Uterus (tissue), 2 donors: ENCODE results near the gene IDNK.

ENCODE experiments used
- POLR2A ChIP-seq, 2 donors: fragments of 450-650 bp; IDR thresholded peaks; one replicate each; pipeline ENCODE4 v1.6.1; 2016; ENCODE audit warnings: antibody characterized with exemption in 2 of 2, mild to moderate bottlenecking in 1 of 2, moderate library complexity in 1 of 2
- TF ChIP-seq, protein P1 (sequence below), 4 experiments: fragments of 200-600 bp in 2 of 4; fragments of 450-650 bp in 2 of 4; sonication (generic) in 2 of 4; IDR thresholded peaks; one replicate each; pipeline ENCODE4 v1.5.1; 2016 to 2019; ENCODE audit warnings: antibody characterized with exemption in 4 of 4, mild to moderate bottlenecking in 2 of 4, moderate library complexity in 1 of 4

DNA sequence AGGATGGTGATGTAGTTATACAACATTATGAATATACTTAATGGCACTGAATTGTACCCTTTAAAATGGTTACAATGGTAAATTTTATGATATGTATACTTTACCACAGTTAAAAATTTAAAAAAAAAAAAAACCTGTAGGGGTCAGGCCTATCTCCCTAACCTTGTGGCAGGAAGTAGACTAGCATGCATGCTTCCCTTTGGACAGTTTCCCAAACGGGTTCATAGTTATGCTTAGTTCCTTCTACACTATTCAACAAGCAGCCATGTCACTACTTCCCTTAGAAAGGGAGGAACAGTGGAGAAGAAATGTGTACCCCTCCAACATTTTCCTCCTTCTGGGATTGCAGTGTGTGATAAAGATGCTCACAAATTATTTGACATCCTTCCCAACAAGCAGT is 32.5 kb downstream of the IDNK start:
- TF ChIP-seq, protein P1, sequence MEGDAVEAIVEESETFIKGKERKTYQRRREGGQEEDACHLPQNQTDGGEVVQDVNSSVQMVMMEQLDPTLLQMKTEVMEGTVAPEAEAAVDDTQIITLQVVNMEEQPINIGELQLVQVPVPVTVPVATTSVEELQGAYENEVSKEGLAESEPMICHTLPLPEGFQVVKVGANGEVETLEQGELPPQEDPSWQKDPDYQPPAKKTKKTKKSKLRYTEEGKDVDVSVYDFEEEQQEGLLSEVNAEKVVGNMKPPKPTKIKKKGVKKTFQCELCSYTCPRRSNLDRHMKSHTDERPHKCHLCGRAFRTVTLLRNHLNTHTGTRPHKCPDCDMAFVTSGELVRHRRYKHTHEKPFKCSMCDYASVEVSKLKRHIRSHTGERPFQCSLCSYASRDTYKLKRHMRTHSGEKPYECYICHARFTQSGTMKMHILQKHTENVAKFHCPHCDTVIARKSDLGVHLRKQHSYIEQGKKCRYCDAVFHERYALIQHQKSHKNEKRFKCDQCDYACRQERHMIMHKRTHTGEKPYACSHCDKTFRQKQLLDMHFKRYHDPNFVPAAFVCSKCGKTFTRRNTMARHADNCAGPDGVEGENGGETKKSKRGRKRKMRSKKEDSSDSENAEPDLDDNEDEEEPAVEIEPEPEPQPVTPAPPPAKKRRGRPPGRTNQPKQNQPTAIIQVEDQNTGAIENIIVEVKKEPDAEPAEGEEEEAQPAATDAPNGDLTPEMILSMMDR (IDR thresholded peaks at IDR 0.05) = no peak
- no peak for TF ChIP-seq POLR2A (IDR thresholded peaks at IDR 0.05)
